ENCODE measurements around the gene LTBP3. TPM values are rescaled to one million over a fixed set of nuclear protein-coding genes. Genes with fewer than 3 reads are reported as not detected.

LTBP3 gene
- total RNA-seq, 2 donors from 2014 or later = 492 to 512 TPM

DNA sequence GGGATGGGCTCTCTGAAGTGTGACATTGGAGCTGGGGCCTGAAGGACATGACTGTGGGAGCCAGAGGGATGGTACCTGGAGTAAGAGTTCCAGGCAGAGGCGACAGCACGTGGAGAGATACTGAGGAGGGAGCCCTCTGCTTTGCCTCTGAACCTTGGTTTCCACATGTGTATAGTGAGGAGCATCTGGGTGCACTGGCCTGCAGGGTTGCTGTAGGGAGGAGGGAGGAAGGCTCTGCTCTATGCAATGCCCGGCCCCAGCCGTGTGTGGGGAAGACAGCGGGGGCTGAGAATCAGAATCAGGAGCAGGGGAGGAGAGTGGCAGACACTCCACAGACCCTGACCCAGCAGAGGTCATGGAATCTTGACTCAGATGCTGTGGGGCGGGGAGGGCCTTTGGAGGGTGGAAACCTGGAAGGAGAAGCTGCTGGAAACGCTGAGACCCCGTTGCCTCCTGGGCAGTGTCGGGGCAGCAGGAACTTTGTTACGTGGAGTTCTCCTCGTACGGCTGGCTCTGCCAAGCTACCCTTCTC lies 29.3 kb downstream of the LTBP3 start:
- ATAC-seq (ENCODE audit: insufficient number of reproducible peaks, low FRiP score, low read depth) = no peak
- Histone ChIP-seq H3K27ac (no peak overlapping the region), H3K27me3 (replicated peaks; ENCODE audit: insufficient read depth) (no peaks in the 10 kb centered on the region), H3K9me3 (no peaks in the 10 kb centered on the region), H3K4me3 (no peak overlapping the region), H3K4me1 (ENCODE audit: control insufficient read depth in 1 of 2, low read depth in 2 of 2) (peaks cover 12 to 25% of the 10 kb centered on the region in 2 donors), H3K36me3 (peaks cover 41% of the 10 kb centered on the region)
- no peak for DNase-seq (ENCODE audit: low spot score)
- TF ChIP-seq, protein P1, sequence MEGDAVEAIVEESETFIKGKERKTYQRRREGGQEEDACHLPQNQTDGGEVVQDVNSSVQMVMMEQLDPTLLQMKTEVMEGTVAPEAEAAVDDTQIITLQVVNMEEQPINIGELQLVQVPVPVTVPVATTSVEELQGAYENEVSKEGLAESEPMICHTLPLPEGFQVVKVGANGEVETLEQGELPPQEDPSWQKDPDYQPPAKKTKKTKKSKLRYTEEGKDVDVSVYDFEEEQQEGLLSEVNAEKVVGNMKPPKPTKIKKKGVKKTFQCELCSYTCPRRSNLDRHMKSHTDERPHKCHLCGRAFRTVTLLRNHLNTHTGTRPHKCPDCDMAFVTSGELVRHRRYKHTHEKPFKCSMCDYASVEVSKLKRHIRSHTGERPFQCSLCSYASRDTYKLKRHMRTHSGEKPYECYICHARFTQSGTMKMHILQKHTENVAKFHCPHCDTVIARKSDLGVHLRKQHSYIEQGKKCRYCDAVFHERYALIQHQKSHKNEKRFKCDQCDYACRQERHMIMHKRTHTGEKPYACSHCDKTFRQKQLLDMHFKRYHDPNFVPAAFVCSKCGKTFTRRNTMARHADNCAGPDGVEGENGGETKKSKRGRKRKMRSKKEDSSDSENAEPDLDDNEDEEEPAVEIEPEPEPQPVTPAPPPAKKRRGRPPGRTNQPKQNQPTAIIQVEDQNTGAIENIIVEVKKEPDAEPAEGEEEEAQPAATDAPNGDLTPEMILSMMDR (IDR thresholded peaks at IDR 0.05) = no peak

DNA sequence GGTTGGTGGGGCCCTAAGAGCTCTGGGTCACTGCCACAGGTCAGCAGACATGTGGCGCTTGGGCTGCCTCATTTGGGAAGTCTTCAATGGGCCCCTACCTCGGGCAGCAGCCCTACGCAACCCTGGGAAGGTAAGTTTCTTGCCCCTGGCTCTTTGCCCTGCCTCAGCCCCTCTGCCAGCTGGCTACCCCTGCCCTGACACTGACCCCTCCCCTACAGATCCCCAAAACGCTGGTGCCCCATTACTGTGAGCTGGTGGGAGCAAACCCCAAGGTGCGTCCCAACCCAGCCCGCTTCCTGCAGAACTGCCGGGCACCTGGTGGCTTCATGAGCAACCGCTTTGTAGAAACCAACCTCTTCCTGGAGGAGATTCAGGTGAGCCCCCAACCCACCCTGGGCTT lies 31.4 kb downstream of the LTBP3 start:
- Histone ChIP-seq H3K9me3 (no peaks in the 10 kb centered on the region), H3K4me1 (ENCODE audit: control insufficient read depth in 1 of 2, low read depth in 2 of 2) (peaks cover 14 to 26% of the 10 kb centered on the region in 2 donors), H3K36me3 (peaks cover 24% of the 10 kb centered on the region), H3K27ac (no peak overlapping the region), H3K4me3 (no peak overlapping the region), H3K27me3 (replicated peaks; ENCODE audit: insufficient read depth) (no peaks in the 10 kb centered on the region)
- ATAC-seq (ENCODE audit: insufficient number of reproducible peaks, low FRiP score, low read depth) = no peak
- TF ChIP-seq, protein P1 (IDR thresholded peaks at IDR 0.05) = no peak
- DNase-seq (ENCODE audit: low spot score) = no peak

GRCh38 chr11:65525546-65526480 lies 32.3 kb downstream of the LTBP3 start:
- DNase-seq (ENCODE audit: low spot score) = no peak
- peak overlapping the region; percentile 99 for H3K4me3 ChIP-seq
- peak overlapping the region; percentile 87 to 90 for H3K27ac ChIP-seq
- no peaks in the 10 kb centered on the region for H3K27me3 ChIP-seq (replicated peaks; ENCODE audit: insufficient read depth)
- no peaks in the 10 kb centered on the region for H3K9me3 ChIP-seq
- peaks cover 15% of the 10 kb centered on the region for H3K36me3 ChIP-seq
- no peak for ATAC-seq (ENCODE audit: insufficient number of reproducible peaks, low FRiP score, low read depth)
- TF ChIP-seq, protein P1 (IDR thresholded peaks at IDR 0.05) = no peak
- H3K4me1 ChIP-seq (ENCODE audit: control insufficient read depth in 1 of 2, low read depth in 2 of 2) = peaks cover 14 to 26% of the 10 kb centered on the region in 2 donors

DNA sequence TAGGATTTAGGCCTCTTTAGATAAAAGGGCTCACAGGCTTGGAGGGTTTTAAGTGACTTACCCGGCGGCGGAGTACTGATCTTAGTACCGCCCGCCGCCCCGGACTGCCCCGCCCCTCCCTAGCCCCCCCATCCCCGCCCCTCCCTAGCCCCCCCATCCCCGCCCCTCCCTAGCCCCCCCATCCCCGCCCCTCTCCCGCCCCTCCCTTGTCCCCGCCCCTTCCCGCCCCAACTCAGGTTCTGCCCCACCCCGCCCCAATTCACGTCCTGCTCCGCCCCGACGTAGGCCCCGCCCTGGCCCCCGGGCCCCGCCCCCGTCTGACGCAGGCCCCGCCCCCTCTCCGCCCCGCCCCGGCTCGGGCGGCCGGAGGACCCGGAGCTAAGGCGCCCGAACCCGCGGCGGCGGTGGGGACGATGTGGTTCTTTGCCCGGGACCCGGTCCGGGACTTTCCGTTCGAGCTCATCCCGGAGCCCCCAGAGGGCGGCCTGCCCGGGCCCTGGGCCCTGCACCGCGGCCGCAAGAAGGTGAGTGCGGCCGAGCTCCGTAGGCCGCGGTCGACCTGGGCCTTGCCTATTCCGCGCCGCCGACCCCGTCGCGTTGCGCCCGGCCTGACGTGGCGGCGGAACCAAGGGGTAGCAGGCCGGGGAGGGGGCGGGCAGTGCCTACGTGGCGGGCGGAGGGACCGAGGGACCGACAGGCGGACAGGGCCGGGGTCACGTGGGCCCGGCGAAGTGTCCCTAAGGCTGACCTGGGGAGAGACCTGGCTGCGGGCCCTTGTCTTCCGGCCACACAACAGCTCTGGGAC lies 33.2 kb downstream of the LTBP3 start, which contains the start of gene SCYL1:
TSS of gene SCYL1 (plus strand) at position 343 of the 805 bp plus-strand sequence. CDS start at position 414, 71 bp downstream.
- TF ChIP-seq, protein P1 (IDR thresholded peaks at IDR 0.05) = no peak
- peak within 1 kb of the TSS; percentile 87 to 90 for H3K27ac ChIP-seq
- no peak for DNase-seq (ENCODE audit: low spot score)
- peaks cover 6% of the 10 kb centered on the region for H3K36me3 ChIP-seq
- H3K9me3 ChIP-seq = no peaks in the 10 kb centered on the region
- peaks cover 14 to 26% of the 10 kb centered on the region in 2 donors for H3K4me1 ChIP-seq (ENCODE audit: control insufficient read depth in 1 of 2, low read depth in 2 of 2)
- ATAC-seq (ENCODE audit: insufficient number of reproducible peaks, low FRiP score, low read depth) = peak; percentile 62
- no peaks in the 10 kb centered on the region for H3K27me3 ChIP-seq (replicated peaks; ENCODE audit: insufficient read depth)
- H3K4me3 ChIP-seq = peak within 1 kb of the TSS; percentile 99
